ENCODE measurements around the gene GAGE12H. TPM values are rescaled to one million over a fixed set of nuclear protein-coding genes. Genes with fewer than 3 reads are reported as not detected.

GAGE12H gene, protein sequence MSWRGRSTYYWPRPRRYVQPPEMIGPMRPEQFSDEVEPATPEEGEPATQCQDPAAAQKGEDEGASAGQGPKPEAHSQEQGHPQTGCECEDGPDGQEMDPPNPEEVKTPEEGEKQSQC
- not detected in 2 replicates for total RNA-seq

DNA sequence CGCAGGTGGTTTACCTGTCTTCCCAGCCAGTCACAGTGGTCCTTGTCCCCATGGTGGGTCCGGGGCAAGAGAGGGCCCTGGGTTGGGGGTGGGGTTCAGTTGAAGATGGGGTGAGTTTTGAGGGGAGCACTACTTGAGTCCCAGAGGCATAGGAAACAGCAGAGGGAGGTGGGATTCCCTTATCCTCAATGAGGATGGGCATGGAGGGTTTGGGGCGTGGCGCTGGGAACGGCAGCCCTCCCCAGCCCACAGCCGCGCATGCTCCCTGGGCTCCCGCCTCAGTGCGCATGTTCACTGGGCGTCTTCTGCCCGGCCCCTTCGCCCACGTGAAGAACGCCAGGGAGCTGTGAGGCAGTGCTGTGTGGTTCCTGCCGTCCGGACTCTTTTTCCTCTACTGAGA lies at the start of gene GAGE12H:
GAGE12H (plus strand) TSS at position 301 of the 400 bp plus-strand sequence. CDS start 1,155 bp downstream, outside the sequence.

DNA sequence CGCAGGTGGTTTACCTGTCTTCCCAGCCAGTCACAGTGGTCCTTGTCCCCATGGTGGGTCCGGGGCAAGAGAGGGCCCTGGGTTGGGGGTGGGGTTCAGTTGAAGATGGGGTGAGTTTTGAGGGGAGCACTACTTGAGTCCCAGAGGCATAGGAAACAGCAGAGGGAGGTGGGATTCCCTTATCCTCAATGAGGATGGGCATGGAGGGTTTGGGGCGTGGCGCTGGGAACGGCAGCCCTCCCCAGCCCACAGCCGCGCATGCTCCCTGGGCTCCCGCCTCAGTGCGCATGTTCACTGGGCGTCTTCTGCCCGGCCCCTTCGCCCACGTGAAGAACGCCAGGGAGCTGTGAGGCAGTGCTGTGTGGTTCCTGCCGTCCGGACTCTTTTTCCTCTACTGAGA lies 47.9 kb upstream of the GAGE12H start, which contains the start of gene GAGE12C:
GAGE12C (plus strand) TSS at position 301 of the 400 bp plus-strand sequence. CDS start 1,155 bp downstream, outside the sequence.

DNA sequence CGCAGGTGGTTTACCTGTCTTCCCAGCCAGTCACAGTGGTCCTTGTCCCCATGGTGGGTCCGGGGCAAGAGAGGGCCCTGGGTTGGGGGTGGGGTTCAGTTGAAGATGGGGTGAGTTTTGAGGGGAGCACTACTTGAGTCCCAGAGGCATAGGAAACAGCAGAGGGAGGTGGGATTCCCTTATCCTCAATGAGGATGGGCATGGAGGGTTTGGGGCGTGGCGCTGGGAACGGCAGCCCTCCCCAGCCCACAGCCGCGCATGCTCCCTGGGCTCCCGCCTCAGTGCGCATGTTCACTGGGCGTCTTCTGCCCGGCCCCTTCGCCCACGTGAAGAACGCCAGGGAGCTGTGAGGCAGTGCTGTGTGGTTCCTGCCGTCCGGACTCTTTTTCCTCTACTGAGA lies 38.3 kb upstream of the GAGE12H start, which contains the start of gene GAGE12D:
GAGE12D (plus strand) TSS at position 301 of the 400 bp plus-strand sequence. CDS start 1,155 bp downstream, outside the sequence.

DNA sequence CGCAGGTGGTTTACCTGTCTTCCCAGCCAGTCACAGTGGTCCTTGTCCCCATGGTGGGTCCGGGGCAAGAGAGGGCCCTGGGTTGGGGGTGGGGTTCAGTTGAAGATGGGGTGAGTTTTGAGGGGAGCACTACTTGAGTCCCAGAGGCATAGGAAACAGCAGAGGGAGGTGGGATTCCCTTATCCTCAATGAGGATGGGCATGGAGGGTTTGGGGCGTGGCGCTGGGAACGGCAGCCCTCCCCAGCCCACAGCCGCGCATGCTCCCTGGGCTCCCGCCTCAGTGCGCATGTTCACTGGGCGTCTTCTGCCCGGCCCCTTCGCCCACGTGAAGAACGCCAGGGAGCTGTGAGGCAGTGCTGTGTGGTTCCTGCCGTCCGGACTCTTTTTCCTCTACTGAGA lies 28.8 kb upstream of the GAGE12H start, which contains the start of gene GAGE12E:
GAGE12E (plus strand) TSS at position 301 of the 400 bp plus-strand sequence. CDS start 1,155 bp downstream, outside the sequence.

DNA sequence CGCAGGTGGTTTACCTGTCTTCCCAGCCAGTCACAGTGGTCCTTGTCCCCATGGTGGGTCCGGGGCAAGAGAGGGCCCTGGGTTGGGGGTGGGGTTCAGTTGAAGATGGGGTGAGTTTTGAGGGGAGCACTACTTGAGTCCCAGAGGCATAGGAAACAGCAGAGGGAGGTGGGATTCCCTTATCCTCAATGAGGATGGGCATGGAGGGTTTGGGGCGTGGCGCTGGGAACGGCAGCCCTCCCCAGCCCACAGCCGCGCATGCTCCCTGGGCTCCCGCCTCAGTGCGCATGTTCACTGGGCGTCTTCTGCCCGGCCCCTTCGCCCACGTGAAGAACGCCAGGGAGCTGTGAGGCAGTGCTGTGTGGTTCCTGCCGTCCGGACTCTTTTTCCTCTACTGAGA lies 19.2 kb upstream of the GAGE12H start, which contains the start of gene GAGE12F:
GAGE12F (plus strand) TSS at position 301 of the 400 bp plus-strand sequence. CDS start 1,155 bp downstream, outside the sequence.

DNA sequence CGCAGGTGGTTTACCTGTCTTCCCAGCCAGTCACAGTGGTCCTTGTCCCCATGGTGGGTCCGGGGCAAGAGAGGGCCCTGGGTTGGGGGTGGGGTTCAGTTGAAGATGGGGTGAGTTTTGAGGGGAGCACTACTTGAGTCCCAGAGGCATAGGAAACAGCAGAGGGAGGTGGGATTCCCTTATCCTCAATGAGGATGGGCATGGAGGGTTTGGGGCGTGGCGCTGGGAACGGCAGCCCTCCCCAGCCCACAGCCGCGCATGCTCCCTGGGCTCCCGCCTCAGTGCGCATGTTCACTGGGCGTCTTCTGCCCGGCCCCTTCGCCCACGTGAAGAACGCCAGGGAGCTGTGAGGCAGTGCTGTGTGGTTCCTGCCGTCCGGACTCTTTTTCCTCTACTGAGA lies 9.6 kb upstream of the GAGE12H start, which contains the start of gene GAGE12G:
GAGE12G (plus strand) TSS at position 301 of the 400 bp plus-strand sequence. CDS start 1,155 bp downstream, outside the sequence.

DNA sequence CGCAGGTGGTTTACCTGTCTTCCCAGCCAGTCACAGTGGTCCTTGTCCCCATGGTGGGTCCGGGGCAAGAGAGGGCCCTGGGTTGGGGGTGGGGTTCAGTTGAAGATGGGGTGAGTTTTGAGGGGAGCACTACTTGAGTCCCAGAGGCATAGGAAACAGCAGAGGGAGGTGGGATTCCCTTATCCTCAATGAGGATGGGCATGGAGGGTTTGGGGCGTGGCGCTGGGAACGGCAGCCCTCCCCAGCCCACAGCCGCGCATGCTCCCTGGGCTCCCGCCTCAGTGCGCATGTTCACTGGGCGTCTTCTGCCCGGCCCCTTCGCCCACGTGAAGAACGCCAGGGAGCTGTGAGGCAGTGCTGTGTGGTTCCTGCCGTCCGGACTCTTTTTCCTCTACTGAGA lies 9.4 kb downstream of the GAGE12H start, which contains the start of gene GAGE2A:
GAGE2A (plus strand) TSS at position 301 of the 400 bp plus-strand sequence. CDS start 1,155 bp downstream, outside the sequence.

DNA sequence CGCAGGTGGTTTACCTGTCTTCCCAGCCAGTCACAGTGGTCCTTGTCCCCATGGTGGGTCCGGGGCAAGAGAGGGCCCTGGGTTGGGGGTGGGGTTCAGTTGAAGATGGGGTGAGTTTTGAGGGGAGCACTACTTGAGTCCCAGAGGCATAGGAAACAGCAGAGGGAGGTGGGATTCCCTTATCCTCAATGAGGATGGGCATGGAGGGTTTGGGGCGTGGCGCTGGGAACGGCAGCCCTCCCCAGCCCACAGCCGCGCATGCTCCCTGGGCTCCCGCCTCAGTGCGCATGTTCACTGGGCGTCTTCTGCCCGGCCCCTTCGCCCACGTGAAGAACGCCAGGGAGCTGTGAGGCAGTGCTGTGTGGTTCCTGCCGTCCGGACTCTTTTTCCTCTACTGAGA lies 19.0 kb downstream of the GAGE12H start, which contains the start of gene GAGE1:
GAGE1 (plus strand) TSS at position 301 of the 400 bp plus-strand sequence. CDS start 1,155 bp downstream, outside the sequence.

Other genes starting within 250 kb of the GAGE12H start
- gene GAGE13, start 248.4 kb upstream of the GAGE12H start, total RNA-seq, result not detected in 2 replicates
- not detected in 2 replicates for gene GAGE12C, start 47.8 kb upstream of the GAGE12H start, total RNA-seq
- not detected in 2 replicates for gene GAGE12D, start 38.2 kb upstream of the GAGE12H start, total RNA-seq
- not detected in 2 replicates for gene GAGE12E, start 28.7 kb upstream of the GAGE12H start, total RNA-seq
- not detected in 2 replicates for gene GAGE12F, start 19.1 kb upstream of the GAGE12H start, total RNA-seq
- gene GAGE12G, start 9.5 kb upstream of the GAGE12H start, total RNA-seq, result not detected in 2 replicates
- gene GAGE2A, start 9.5 kb downstream of the GAGE12H start, total RNA-seq, result not detected in 2 replicates
- not detected in 2 replicates for gene GAGE1, start 19.1 kb downstream of the GAGE12H start, total RNA-seq
- gene PAGE1, start 116.0 kb downstream of the GAGE12H start, total RNA-seq, result not detected in 2 replicates
- not detected in 2 replicates for gene PAGE4, start 249.4 kb downstream of the GAGE12H start, total RNA-seq